Stimulated activated naive B cell treated with anti-CD40 and anti-IgM and Interleukin-4, amounts not matched to agents 10 μg/mL and 1 μg/mL and 100 μg/mL, for 72 hours (primary cell): Measurements from ENCODE around the gene UBASH3B.
A peak's percentile ranks its signal among the peaks of the same experiment; 100 is the strongest.

Source experiments
- ATAC-seq, 2 donors: fragments of 150-1000 bp; cut with Tn5 transposase; replicated peaks; 2 replicates each; pipeline ENCODE4 v1.10.0; 2021; ENCODE audit warnings: moderate library complexity in 1 of 2
- DNase-seq: peaks from one replicate; pipeline ENCODE4 v3.0.0; 2021
- H3K27ac Mint-ChIP-seq: one replicate; pipeline ENCODE4 v1.8.0; 2022; ENCODE audit warnings: mild to moderate bottlenecking, mixed read lengths
- H3K27me3 Mint-ChIP-seq, 2 donors: one replicate each; pipeline ENCODE4 v1.8.0; 2022; ENCODE audit warnings: mixed read lengths in 2 of 2
- H3K36me3 Mint-ChIP-seq, 2 donors: one replicate each; pipeline ENCODE4 v1.8.0; 2022; ENCODE audit warnings: mixed read lengths in 2 of 2, mild to moderate bottlenecking in 1 of 2
- H3K4me1 Mint-ChIP-seq, 2 donors: one replicate each; pipeline ENCODE4 v1.8.0; 2022; ENCODE audit warnings: mixed read lengths in 2 of 2, mild to moderate bottlenecking in 1 of 2
- H3K4me3 Mint-ChIP-seq, 2 donors: one replicate each; pipeline ENCODE4 v1.8.0; 2022; ENCODE audit warnings: mild to moderate bottlenecking in 2 of 2, mixed read lengths in 2 of 2, moderate library complexity in 1 of 2
- H3K9me3 Mint-ChIP-seq, 2 donors: one replicate each; pipeline ENCODE4 v1.8.0; 2022; ENCODE audit warnings: mixed read lengths in 2 of 2, mild to moderate bottlenecking in 1 of 2

Gene UBASH3B

DNA sequence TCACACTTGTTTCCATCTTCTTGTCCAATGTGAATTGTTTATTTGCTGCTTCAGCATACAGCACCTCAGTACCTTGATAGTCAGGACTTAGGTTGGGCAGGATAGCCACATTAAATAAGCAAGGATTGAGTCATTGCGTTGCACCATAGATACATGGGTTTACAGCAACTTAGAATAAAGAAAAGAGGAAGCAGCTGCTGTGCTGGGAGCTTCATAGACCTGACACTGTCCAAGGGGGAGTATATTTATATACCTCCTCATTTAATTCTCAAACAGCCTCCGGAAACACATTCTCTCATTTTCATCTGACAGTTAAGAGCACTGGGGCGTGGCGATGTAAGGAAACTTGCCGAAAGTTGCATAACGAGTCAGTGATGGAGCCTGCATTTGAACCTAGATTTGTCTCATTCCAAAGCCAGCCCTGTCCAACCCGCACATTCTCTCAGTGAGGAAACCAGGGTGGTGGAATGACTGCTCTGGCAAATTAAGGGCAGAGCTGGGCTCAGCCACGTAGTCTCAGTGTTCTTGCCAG lies 42.2 kb downstream of the UBASH3B start:
- Mint-ChIP-seq H3K9me3 (no peaks in the 10 kb centered on the region), H3K36me3 (peaks cover 24 to 28% of the 10 kb centered on the region in 2 donors), H3K4me1 (peaks cover 53 to 95% of the 10 kb centered on the region in 2 donors), H3K27ac (peak overlapping the region; percentile 70), H3K4me3 (peak overlapping the region; percentile 73), H3K27me3 (peaks cover 0 to 1% of the 10 kb centered on the region in 2 donors)
- DNase-seq (peak; percentile 49), ATAC-seq (peak; percentile 93 to 94)

DNA sequence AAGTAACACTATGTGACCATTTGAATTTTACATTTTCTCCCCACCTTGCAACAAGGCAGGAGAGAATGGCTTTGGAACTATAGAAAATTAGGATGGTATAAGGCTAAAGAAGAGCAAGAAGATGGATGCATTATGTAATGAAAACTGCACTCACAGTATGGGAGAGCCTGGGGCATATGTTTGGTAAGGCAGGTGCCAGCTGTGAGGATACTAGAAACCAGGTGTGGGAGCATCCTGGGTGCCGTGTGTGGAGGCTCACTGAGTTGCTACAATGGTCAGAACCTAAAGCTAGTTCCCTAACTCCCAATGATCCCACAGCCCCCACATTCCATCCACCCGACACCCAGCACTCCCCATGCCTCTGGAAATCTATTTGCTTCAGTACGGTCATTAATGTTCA lies 42.9 kb downstream of the UBASH3B start:
- peak overlapping the region; percentile 22 for H3K27ac Mint-ChIP-seq
- H3K27me3 Mint-ChIP-seq: no peaks in the 10 kb centered on the region
- H3K9me3 Mint-ChIP-seq: no peaks in the 10 kb centered on the region
- ATAC-seq: no peak
- peaks cover 22 to 24% of the 10 kb centered on the region in 2 donors for H3K36me3 Mint-ChIP-seq
- no peak for DNase-seq
- H3K4me1 Mint-ChIP-seq: peaks cover 48 to 93% of the 10 kb centered on the region in 2 donors
- H3K4me3 Mint-ChIP-seq: peak overlapping the region; percentile 1 to 12

DNA sequence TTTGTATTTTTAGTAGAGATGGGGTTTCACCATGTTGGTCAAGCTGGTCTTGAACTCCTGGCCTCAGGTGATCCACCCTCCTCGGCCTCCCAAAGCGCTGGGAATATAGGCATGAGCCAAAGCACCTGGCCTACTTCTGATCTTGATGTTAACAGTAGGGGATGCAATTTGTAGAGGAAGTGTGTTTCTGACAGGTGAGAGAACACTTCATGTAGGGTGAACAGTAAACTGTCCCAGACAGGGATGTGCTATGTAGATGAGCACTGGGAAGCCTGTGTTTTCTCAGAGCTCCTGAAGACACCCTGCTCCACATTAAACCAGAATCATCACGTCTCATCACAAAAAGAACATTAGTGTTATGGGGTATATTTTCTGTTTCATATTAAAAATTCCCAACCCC lies 45.1 kb downstream of the UBASH3B start:
- no peaks in the 10 kb centered on the region for H3K27me3 Mint-ChIP-seq
- no peak for DNase-seq
- H3K9me3 Mint-ChIP-seq: no peaks in the 10 kb centered on the region
- no peak for ATAC-seq
- H3K27ac Mint-ChIP-seq: no peak overlapping the region
- peaks cover 16 to 26% of the 10 kb centered on the region in 2 donors for H3K36me3 Mint-ChIP-seq
- H3K4me3 Mint-ChIP-seq: no peak overlapping the region
- peaks cover 49 to 95% of the 10 kb centered on the region in 2 donors for H3K4me1 Mint-ChIP-seq

DNA sequence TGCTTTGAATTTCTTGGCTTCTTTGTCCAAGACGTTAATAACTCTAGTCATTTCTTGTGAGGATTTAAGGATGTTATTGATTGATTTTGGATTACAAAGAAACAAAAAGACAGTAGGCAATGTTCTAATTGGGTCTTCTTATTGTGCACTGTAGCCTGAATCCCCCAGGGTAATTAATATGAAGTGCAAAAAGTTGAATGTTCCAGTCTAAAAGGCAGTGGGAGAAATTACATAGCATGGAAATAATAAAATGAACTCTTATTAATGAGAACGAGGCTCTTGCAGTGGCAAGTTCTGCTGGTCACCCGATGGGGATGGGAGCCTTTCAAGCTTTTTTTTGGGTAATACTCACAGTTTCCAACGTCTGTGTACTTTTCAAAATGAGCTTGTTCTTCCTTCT lies 45.6 kb downstream of the UBASH3B start:
- H3K27me3 Mint-ChIP-seq: no peaks in the 10 kb centered on the region
- H3K4me3 Mint-ChIP-seq: no peak overlapping the region
- no peak overlapping the region for H3K27ac Mint-ChIP-seq
- H3K4me1 Mint-ChIP-seq: peaks cover 52 to 96% of the 10 kb centered on the region in 2 donors
- ATAC-seq: no peak
- no peak for DNase-seq
- peaks cover 18 to 28% of the 10 kb centered on the region in 2 donors for H3K36me3 Mint-ChIP-seq
- H3K9me3 Mint-ChIP-seq: no peaks in the 10 kb centered on the region

DNA sequence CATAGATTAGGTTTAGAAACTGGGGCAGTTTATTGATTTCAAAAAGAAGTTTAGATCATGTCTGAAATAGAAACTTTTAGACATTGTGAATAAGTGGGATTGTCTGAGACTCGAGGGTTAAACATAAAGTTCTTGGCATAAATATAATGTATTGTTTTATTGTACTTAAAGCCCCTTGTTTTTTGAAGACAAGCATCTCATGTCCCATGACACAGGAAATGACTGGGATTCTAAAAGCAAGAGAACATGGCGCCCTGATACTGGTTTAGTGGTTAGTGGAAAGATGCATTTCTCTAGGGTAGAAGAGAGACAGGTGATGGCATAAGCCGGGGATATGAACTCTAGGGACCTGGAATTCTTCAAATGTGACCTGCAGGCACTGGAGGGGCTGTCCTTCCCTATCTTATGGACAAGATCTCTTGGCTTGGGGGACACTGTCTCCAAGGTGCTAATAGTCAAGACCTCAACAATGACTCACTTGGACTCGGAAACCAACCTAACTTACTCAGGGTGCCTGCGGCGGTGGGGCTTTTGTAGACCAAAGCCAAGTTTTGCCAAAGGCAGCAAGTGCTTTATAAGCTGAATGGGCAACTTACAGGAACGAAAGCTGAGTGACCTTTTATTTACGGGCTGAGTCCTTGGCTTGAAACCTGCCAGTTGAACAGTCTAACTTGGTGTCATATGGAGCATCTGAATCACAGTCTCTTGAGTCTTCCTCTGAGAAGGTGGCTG lies 48.2 kb downstream of the UBASH3B start:
- Mint-ChIP-seq H3K27me3 (no peaks in the 10 kb centered on the region), H3K4me3 (peak overlapping the region; percentile 1 to 56), H3K9me3 (no peaks in the 10 kb centered on the region), H3K27ac (peak overlapping the region; percentile 86), H3K36me3 (peaks cover 19 to 25% of the 10 kb centered on the region in 2 donors), H3K4me1 (peaks cover 40 to 82% of the 10 kb centered on the region in 2 donors)
- DNase-seq (no peak), ATAC-seq (peak; percentile 51 to 68)

DNA sequence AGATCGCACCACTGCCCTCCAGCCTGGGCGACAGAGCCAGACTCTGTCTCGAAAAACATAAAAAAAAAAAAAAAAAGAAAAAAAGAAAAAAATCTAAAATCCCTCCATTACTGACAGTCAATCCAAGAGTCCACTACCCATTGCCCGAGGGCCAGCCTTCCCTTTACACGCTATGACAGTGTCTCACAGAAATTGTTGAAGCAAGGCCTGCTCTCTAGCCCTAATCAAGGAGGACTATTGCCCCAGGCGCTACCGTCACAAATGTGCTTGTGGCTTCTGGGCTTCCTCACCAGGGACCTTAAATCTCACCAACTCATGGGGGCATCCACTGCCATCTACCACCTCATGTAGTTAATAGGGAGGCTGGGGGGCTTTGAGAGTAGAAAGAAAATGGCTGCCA lies 49.9 kb downstream of the UBASH3B start:
- no peak for ATAC-seq
- Mint-ChIP-seq H3K4me1 (peaks cover 41 to 81% of the 10 kb centered on the region in 2 donors), H3K27ac (peak overlapping the region; percentile 71)

DNA sequence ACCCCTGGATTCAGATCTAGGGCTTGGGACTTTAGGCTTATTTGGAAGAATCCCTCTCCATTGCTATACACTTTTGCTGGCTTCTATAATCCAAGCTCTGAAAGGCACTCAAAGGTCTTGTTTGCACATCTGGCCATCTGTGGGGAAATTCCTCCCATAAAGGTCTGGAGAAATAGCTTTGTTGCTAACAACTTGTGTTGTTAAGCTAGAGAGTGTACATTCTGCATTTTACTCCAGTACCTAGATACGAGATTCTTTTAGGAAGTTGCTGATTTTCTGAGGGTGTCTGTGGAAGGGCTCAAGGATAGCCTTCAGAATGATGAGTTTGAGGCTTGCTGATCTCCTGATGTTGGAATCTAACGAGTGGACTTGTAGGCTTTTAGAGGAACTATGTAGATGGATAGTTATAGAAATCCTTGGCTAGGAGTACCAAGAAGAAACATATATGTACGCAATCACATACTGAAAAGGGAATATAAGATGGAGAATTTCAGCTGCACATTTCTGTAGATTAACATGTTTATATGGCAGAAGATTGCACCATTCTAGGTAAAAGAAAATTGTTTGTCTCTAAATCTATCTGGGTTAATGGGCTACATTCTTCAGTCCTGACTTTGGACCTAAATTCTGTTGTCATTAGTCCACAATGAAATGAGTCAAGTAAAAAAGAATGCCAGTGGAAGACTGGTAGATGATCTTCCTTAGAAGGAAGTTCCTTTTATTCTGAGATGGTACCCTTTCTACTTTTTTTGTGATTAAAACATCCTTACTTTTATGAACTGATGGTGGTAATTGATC lies 51.0 kb downstream of the UBASH3B start:
- DNase-seq (no peak), ATAC-seq (no peak)
- Mint-ChIP-seq H3K9me3 (no peaks in the 10 kb centered on the region), H3K36me3 (peaks cover 13 to 19% of the 10 kb centered on the region in 2 donors), H3K27ac (peak overlapping the region; percentile 16), H3K4me3 (no peak overlapping the region), H3K27me3 (no peaks in the 10 kb centered on the region), H3K4me1 (peaks cover 34 to 74% of the 10 kb centered on the region in 2 donors)

More for the DNA sequence above, 49.9 kb downstream of the UBASH3B start:
- DNase-seq: no peak
- H3K27me3 Mint-ChIP-seq: no peaks in the 10 kb centered on the region
- H3K4me3 Mint-ChIP-seq: no peak overlapping the region
- no peaks in the 10 kb centered on the region for H3K9me3 Mint-ChIP-seq
- H3K36me3 Mint-ChIP-seq: peaks cover 13 to 19% of the 10 kb centered on the region in 2 donors

DNA sequence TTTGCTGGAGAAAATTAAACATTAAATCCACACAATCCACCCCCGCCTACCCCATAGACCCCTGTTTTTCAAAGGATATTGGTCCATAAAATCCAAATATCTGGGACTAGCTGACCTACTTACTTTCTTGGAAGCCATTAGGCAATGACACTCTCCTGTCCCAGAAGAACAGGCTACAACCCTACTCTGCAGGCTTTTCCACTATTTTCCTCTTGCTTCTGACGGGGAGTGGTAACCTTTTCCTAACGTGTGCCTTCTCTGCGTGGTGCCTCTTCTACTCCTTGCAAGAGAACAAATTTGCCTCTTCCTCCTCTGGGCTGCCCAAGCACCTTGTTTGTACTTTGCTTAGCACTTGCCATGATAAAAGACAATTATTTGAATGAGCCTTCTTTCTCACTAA lies 51.6 kb downstream of the UBASH3B start:
- H3K4me3 Mint-ChIP-seq: no peak overlapping the region
- H3K27me3 Mint-ChIP-seq: no peaks in the 10 kb centered on the region

DNA sequence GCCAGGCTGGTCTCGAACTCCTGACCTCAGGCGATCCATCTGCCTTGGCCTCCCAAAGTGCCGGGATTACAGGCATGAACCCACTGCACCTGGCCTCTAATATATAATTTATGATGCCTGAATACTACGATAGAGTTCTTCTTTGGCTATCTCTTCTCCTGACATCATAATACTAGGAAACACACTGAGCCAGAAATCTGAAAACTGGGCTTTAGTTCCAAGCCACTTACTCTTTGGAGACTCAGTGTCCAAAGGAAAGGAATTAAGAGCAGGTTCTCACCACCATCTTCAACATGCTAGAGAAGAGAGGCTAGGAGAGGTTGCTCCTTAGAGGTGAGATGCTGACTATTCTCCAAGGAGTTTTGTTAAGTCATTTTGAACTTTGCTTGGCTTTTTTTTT lies 52.4 kb downstream of the UBASH3B start:
- no peak overlapping the region for H3K4me3 Mint-ChIP-seq
- H3K4me1 Mint-ChIP-seq: peaks cover 38 to 72% of the 10 kb centered on the region in 2 donors
- no peaks in the 10 kb centered on the region for H3K9me3 Mint-ChIP-seq
- H3K27ac Mint-ChIP-seq: no peak overlapping the region
- ATAC-seq: no peak
- peaks cover 13 to 15% of the 10 kb centered on the region in 2 donors for H3K36me3 Mint-ChIP-seq
- no peak for DNase-seq
- H3K27me3 Mint-ChIP-seq: no peaks in the 10 kb centered on the region

More for the DNA sequence above, 51.6 kb downstream of the UBASH3B start:
- Mint-ChIP-seq H3K27ac (peak overlapping the region; percentile 33), H3K36me3 (peaks cover 15% of the 10 kb centered on the region in 2 donors), H3K9me3 (no peaks in the 10 kb centered on the region), H3K4me1 (peaks cover 33 to 74% of the 10 kb centered on the region in 2 donors)
- ATAC-seq (no peak), DNase-seq (no peak)

DNA sequence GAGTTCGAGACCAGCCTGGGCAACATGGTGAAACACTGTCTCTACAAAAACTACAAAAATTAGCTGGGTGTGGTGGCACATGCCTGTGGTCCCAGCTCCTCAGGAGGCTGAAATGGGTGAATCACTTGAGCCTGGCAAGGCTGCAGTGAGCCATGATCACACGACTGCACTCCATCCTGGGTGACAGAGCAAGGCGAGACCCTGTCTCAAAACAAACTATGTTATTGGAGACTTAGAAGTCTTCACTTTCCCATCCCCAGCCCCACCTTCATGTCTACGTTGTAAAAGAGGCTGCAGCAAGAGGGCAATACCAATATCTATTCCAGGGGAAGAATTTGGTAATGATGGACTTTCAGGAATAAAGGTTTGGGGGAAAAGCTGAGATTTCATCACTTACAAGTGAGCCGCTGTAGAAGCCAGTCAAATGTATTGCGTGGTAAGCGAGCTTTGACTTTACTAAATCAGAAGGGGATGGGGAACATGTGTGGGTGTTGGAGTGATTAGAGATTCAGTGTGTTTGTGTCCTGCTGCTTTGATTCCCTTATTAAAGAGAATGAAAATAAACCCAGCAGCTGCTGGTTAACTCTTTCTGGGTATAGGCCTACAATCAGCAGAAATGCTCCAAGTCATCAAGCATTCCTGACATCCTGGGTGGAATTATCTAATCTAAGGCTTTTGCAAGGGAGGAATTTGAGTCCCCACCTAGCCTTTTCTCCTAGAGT lies 53.7 kb downstream of the UBASH3B start:
- Mint-ChIP-seq H3K27ac (peak overlapping the region; percentile 88), H3K36me3 (peaks cover 11 to 14% of the 10 kb centered on the region in 2 donors), H3K9me3 (no peaks in the 10 kb centered on the region), H3K4me3 (no peak overlapping the region), H3K4me1 (peaks cover 37 to 74% of the 10 kb centered on the region in 2 donors), H3K27me3 (no peaks in the 10 kb centered on the region)
- no peak for DNase-seq
- ATAC-seq: peak in 1 of 2 donors; percentile 6

DNA sequence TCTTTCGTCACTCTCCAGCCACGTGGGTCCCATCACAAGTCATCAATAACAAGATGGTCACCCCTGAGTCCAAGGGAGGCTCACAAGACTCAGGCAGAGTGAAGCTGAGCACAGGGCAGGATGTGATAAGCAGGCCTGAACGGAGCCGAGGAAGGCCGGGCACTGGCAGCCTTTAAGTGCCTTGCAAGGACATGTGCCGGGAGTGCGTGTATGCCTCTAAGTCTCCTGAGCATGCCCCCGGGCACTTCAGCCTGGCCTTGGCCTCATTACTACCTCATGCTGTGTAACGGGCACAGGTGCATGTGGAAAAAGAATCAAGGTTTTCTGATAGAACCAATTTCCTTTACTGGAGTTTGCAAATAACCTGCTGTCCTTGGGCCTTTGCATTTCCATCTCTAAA lies 55.8 kb downstream of the UBASH3B start:
- Mint-ChIP-seq H3K9me3 (no peaks in the 10 kb centered on the region), H3K27me3 (no peaks in the 10 kb centered on the region), H3K4me1 (peaks cover 44 to 76% of the 10 kb centered on the region in 2 donors), H3K36me3 (peaks cover 7 to 11% of the 10 kb centered on the region in 2 donors), H3K4me3 (no peak overlapping the region), H3K27ac (no peak overlapping the region)
- DNase-seq: no peak
- no peak for ATAC-seq

DNA sequence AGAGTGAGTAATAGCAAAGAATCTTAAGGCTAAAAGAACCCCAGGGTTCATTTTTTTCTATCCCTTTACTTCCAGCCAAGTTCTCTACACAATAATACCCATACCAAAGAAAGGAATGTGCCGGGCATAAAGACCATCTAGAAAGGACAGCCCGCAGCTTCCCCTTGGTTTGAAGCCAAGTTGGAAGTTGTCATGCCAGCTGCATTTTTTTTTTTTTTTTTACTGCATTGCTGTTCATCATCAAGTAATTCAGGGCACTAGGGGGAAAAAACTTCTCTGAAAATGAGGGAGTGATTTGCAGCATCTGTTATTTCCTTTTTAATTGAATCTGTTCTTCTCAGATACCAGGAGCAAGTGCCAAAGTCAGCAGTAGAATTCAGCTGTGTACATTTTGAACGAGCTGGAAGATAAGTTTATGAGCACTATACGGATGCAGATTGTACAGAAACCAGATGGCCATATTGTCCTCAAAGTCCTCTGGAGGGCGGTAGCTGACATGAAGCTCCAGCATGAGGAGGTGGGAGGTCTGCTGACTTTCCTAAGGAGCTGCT lies 56.4 kb downstream of the UBASH3B start:
- Mint-ChIP-seq H3K27me3 (no peaks in the 10 kb centered on the region), H3K4me3 (no peak overlapping the region), H3K9me3 (no peaks in the 10 kb centered on the region), H3K27ac (no peak overlapping the region), H3K4me1 (peaks cover 47 to 77% of the 10 kb centered on the region in 2 donors), H3K36me3 (peaks cover 7 to 10% of the 10 kb centered on the region in 2 donors)
- DNase-seq (no peak), ATAC-seq (no peak)

DNA sequence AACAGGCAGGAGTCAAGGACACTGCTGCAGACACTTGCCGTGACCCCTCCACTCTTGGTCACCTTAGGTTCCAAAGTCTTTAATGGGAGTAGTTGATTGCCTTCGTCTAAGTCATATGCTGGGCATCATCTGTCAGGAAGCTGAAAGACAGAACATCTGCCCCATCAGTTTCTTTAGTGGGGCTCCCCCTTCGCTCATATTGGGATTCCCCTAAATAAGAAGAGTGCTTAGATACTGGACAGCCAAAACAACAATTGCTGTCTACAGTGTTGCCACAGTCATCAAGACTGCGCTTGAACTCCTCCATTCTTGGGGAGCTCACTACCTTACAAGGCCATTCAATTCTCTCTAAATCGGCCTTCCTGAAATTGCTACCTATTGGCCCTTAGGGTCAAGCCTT lies 58.5 kb downstream of the UBASH3B start:
- DNase-seq (peak; percentile 46), ATAC-seq (peak; percentile 56 to 57)
- H3K4me1 Mint-ChIP-seq: peaks cover 50 to 89% of the 10 kb centered on the region in 2 donors
- H3K27ac Mint-ChIP-seq: peak overlapping the region; percentile 86
- H3K36me3 Mint-ChIP-seq: peaks cover 7 to 10% of the 10 kb centered on the region in 2 donors
- H3K9me3 Mint-ChIP-seq: no peaks in the 10 kb centered on the region
- no peak overlapping the region for H3K4me3 Mint-ChIP-seq
- H3K27me3 Mint-ChIP-seq: no peaks in the 10 kb centered on the region
